Left cardiac atrium (tissue), 4 donors: ENCODE measurements around the gene KIAA1191. TPM values are rescaled to one million over a fixed set of nuclear protein-coding genes. Genes with fewer than 3 reads are reported as not detected.

Experiments
- ATAC-seq, 2 donors: fragments of 200-7000 bp; cut with Tn5 transposase; one replicate each; pipeline ENCODE4 v1.9.1; 2020; ENCODE audit warnings: mild to moderate bottlenecking in 2 of 2, moderate library complexity in 2 of 2
- DNase-seq: peaks from one replicate; pipeline ENCODE4 v3.0.0-alpha.2; 2020
- intact Hi-C, 2 donors: fragments of 100-400 bp; cut with DNase I; formaldehyde crosslinking; loops; one replicate each; pipeline versions ENCODE4 v1.14.1 to v1.15.1; 2022 to 2023
- total RNA-seq, 2 donors: library from RNA; stranded (reverse); fragmentation: NEBNext Ultra II Directional; extraction: Animal tissue kit (Norgen Biotek cat#: 25700); gene quantifications; one replicate each; pipeline ENCODE4 v1.2.1, GENCODE V29; 2021
- donor health status: DM: no; HTN: yes; CAD: no.
- donor health status: DM: no; HTN: yes; CAD: no; lungs with severe emphysema.
- donor health status: DM: yes; HTN: yes; CAD: no.
- donor health status: Dilated cardiomyopathy.

Gene KIAA1191
- total RNA-seq, 2 donors from 2014 or later: 79.6 to 86.0 TPM

DNA sequence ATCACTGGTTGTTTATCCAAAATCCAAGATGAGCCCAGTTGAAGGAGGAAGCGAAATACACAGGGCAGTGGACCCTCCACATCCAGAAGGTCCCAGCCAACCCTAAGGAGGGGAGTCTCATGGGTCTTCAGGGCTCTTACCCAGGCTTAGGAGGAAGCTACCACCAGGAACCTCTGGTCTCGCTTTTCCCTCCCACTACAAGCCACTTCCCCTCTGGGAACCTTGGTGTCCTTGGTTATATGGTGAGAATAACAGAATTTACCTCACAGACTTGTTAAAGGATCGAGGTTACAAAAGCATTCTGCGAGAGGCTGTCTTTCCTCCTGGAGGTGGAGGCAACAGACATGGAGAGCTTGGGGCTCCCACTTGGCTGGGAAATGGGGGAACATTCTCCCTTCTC is 30.4 kb upstream of the KIAA1191 start:
- ATAC-seq (no peak), DNase-seq (no peak)
- intact Hi-C loops: no loop called here

DNA sequence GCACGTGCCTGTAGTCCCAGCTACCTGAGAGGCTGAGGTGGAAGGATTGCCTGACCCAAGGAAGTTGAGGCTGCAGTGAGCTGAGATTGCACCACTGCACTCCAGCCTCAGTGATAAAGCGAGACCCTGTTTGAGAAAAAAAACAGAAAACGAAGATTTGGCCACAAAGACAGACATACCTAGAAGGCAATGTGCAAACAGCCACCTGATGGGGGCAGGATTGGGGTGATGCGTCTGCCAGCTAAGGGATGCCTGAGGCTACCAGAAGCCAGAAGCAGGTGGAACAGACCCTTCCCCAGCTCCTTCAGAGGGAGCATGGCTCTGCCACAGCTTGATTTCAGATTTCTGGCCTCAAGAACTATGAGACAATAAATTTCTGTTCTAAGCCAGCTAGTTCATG is 29.9 kb upstream of the KIAA1191 start:
- DNase-seq (no peak), ATAC-seq (no peak)
- intact Hi-C loops: no loop called here

DNA sequence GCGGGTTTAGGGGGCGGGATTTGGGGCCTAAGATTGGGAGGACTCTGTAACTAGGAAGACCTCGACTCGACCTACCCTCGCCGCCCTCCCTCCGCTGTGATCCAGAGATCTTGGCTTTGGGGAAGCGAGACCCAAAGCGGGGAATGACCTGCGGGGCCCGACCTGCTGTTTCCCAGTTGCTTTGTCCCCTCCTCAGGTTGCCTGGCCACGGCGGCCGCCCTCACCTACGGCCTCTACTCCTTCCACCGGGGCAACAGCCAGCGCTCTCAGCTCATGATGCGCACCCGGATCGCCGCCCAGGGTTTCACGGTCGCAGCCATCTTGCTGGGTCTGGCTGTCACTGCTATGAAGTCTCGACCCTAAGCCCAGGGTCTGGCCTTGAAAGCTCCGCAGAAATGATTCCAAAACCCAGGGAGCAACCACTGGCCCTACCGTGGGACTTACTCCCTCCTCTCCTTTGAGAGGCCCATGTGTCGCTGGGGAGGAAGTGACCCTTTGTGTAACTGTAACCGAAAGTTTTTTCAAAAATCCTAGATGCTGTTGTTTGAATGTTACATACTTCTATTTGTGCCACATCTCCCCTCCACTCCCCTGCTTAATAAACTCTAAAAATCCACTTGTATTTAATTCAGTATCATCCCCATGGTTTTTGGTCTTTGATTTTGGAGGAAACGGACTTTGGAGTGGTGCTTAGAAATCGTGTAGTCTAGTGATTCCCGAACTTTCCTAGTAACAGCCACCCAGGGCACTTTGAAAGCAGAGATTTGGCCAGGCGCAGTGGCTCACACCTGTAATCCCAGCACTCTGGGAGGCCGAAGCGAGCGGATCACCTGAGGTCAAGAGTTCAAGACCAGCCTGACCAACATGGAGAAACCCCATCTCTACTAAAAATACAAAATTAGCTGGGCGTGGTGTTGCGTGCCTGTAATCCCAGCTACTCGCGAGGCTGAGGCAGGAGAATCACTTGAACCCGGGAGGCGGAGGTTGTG is 27.9 kb upstream of the KIAA1191 start:
- ATAC-seq: peak; percentile 24 to 36
- intact Hi-C loops: no loop called here
- no peak for DNase-seq

DNA sequence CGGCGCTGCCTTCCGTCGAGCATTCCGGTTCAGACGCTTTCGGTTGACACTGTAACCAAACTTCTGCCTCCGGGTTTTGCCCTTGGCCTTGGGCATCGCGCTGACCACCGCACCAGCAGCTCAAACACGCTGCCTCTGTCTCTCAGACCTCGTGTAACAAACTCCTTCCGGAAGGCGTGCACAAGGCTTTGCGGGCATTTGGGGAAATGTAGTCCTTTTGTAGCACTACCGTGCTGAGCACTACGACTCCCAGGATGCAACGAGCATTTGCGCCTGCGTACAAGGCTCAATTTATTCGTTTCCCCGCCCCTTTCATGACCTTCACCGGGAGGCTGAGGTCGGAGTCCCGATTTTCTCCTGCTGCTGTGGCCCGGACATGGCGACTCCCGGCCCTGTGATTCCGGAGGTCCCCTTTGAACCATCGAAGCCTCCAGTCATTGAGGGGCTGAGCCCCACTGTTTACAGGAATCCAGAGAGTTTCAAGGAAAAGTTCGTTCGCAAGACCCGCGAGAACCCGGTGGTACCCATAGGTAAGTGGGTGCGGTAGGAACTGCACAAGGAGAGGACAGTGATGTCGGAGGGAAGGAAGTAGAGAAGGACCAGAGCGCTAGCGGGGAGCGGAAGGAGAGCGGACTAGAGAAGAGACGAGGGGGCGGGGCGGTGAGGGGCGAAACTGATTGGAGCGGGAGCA is 27.0 kb upstream of the KIAA1191 start, which contains the start of the genes HIGD2A and NOP16:
Gene HIGD2A (plus strand): TSS at position 308 of the 691 bp plus-strand sequence. CDS start 69 bp downstream, at position 377.
Gene NOP16 (minus strand): TSS at position 155 of the 691 bp plus-strand sequence. CDS start 59 bp downstream, at position 96.
- ATAC-seq (peak; percentile 96), DNase-seq (peak; percentile 100)
- intact Hi-C loops: no loop called here

DNA sequence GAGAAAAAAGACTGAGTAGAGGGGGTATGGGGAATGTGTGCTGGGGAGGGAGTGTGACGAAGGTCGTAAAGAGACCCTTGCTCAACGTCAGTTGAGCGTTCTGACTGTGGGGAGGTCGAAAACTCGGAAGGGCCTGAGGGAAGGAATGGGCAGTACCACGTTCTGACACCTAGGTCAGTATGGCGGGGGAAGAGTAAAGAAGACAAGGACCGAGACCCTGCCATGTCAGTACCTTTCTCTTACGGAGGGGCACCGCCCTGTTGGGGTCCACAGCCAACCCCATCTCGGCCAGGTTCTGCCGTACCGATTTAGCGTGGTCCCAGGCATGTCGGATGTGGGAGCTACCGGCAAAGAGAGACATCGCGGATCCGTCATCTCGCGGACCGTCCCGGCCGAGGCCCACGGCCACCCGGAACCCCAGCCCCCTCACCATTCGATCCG is 26.5 kb upstream of the KIAA1191 start:
- intact Hi-C loops: no loop called here
- DNase-seq (no peak), ATAC-seq (peak in 1 of 2 donors; percentile 1)

DNA sequence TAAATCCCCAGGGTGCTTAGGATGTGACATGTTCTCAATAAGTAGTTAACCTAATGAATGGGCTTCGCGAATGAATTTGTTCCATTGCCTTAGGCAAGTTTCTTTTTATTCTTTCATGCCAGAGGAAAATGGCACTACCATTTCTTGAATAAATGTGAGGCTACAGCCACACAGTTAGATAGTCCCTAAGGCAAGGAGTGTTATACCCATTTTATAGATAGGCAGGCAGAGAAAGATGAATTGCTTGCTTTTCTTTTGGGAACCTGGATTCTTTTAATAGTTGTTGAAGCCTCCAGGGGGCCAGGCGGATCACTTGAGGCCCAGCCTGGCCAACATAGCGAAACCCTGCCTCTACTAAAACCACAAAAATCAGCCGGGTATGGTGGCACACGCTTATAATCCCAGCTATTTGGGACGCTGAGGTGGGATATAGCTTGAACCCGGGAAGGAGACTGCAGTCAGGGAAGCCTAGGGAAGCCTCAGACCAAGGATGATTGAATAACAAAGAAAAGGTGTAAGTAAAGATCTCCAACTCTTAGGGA is 25.9 kb upstream of the KIAA1191 start:
- intact Hi-C loops: no loop called here
- ATAC-seq: no peak
- DNase-seq: no peak

DNA sequence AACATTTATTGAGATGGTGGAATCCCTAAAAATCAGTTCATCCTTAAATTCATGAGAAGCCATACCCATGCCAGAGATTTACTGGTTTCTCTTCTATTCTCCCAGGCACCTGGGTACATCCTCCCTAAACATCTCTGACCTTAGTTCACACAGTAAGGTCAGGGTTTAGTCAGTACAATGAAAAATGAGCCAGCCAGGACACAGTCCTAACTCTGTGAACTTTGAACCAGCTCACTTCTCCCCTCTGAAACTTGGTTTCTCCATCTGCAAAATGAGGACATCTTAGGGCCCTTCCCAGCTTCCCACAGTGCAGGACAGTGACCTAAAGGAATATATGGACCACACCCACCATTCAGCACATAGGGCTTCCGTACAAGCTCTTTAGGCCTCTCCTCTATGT is 24.9 kb upstream of the KIAA1191 start:
- ATAC-seq: no peak
- DNase-seq: no peak
- intact Hi-C loops: no loop called here

DNA sequence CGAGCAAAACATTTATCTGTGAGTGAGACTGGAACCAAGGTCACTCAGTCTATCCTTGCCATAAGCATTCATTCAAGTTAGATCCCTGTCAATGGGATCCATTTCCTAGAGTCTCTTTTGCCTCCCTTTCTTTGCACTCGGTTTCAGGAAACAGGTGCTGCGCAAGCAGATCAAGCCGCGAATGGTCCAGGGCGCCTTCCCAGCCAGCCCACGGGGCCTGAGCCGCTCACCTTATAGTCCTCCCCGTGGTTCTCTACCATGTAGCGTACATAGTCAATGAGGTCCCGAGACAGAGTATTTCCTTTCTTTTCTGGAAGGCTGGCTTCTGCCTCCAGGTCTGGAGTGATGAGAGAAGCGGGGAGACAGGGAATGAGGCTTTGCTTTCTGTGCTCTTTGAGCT is 23.4 kb upstream of the KIAA1191 start:
- no peak for DNase-seq
- intact Hi-C loops: no loop called here
- ATAC-seq: no peak

DNA sequence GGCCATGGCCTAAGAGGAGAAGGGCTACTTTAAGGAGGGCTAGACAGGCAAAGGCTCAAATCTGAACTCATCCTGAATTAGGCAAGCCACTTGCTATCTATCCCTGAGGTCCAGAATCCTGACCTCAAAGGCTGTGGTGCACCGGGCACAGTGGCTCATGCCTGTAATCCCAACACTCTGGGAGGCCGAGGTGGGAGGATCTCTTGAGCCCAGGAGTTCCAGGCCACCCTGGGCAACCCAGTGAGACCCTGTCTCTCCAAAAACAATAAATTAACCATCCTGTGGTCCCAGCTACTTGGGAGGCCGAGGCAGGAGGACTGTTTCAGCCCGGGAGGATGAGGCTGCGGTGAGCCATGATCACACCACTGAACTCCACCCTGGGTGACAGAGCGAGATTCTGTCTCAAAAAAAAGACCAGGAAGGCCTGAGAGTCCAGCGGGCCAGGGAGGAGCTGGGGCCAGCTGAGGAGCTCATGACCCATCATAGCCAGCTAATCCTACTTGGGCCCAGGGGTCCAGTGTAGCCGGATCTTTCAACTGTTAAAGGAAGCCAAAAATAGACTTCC is 22.9 kb upstream of the KIAA1191 start:
- intact Hi-C loops: no loop called here
- ATAC-seq (no peak), DNase-seq (no peak)

DNA sequence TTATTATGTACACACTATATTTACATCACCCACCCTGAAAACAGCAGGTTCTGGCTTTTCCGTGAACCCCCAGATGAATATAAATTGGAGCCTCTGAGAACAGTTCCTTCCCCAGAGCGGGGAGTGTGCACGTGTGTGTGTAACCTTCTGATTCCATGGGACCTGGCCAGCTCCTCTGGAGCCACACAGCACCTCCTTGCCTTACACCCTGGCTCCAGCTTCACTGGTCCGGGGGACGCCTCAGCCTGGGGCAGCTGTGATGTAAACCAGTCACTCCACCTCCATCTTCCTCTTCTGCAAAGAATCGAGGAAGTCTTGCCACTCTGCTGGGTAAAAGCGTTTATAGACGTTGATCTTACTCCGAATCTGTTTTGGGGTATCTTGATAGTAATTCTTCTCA is 22.4 kb upstream of the KIAA1191 start:
- no peak for DNase-seq
- intact Hi-C loops: no loop called here

DNA sequence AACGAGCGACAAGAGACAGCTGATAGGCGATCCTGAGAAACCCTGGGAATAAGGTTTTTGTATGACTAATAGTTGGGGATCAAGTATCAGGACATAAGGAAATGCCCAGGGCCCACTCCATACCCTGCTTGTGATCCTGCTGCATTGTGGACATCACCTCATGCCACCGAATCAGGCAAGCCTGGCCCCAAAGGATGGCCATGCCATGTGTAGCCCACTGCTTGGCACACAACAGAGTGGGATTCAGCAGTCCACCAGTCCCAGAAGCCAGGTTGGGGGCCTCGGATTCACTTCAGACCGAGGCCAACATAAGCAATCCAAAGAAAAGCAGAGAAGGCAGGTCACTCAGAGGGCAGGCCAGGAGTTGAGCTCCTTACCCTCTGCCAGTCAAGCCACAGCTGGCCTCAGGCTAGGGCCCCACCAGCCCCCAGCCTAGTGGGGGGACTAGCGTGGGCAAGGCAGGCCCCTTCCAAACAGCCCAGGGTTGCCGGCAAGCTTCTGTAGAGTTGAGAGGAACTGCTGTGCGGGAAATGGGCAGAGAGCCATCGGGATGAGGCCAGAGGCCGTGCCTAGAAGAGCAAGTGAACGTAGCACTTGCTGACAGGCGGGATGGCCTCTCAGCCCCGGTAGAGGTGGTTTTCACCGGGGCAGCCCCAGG is 21.8 kb upstream of the KIAA1191 start:
- intact Hi-C loops: no loop called here
- no peak for DNase-seq
- no peak for ATAC-seq

More for the DNA sequence above, 22.4 kb upstream of the KIAA1191 start:
- no peak for ATAC-seq

DNA sequence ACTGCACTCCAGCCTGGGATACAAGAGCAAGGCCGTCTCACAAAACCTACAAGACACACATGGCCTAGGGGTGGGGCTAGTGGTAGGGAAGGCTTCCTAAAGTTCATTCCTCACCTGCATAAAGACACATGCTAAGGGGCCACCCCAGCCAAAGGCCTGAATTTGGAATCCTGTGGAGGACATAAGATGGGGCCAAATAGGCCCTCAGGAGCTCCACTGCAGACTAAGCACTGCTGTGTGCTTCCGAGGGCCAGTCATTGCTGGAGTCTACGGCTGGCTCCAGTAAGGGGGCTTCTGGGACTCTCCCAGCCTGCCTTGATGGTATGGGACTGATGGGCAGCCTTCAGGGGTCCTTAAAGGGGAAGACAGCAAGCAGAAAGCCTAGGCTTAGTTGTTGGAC is 21.2 kb upstream of the KIAA1191 start:
- ATAC-seq: no peak
- DNase-seq: no peak
- intact Hi-C loops: no loop called here

DNA sequence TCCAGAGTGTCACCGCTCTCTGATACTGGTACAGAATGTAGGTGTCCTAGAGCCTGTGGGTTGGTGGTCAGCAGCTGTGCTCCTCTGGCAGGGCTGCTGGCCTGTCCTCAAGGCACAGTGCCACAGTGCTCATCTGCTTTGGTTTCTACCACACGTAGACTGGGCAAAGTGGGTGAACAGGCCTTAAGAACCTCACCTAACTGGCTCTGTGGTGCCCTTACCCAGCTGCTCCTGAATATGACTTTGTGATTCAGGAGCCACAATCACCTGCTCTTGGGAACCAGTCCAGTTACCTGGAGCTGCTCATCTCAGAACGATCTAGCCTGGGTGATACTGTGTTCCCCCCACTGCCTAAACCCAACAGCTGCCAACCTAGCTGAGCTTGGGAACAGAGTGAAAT is 20.4 kb upstream of the KIAA1191 start:
- intact Hi-C loops: no loop called here
- DNase-seq (no peak), ATAC-seq (peak; percentile 31 to 41)

DNA sequence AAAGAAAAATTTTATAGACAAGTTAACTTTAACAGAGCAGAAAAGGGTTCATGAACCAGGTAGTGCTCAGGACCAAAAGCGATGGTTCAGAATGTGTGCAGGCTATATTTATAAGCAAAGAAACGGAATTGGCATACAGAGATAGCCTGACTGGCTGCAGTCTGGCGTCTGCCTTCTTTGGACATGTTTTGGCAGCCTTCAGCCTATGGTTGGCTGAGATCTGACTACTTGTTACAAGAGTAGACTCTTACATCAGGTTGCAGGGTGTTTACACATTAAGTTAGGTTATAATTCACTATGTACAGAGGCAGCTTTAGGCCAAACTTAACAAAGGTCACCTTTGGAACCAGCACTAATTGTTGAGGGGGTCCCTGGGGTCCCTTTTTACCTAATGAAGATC is 19.9 kb upstream of the KIAA1191 start:
- DNase-seq (no peak), ATAC-seq (peak; percentile 85 to 93)
- intact Hi-C loops: no loop called here

DNA sequence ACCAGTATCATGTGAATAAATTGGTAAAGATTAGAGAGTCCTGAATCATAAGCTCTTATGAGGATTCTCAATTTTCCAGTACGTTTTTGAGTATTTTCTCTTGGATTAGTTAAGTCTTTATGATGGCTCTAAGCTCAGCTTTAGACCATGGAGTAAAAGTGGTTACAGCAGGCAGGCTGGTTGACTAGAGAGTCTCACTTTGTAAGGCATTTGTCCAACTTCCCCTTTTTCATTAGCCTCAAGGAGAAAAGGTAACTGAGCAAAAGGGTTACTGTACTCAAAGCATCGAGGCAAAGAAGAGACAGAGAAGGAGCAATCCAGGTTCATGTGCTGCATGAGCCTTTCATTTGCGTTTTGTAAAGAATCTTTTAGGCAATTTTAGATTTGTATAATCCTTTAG is 18.3 kb upstream of the KIAA1191 start:
- ATAC-seq (no peak), DNase-seq (no peak)
- intact Hi-C loops: no loop called here

DNA sequence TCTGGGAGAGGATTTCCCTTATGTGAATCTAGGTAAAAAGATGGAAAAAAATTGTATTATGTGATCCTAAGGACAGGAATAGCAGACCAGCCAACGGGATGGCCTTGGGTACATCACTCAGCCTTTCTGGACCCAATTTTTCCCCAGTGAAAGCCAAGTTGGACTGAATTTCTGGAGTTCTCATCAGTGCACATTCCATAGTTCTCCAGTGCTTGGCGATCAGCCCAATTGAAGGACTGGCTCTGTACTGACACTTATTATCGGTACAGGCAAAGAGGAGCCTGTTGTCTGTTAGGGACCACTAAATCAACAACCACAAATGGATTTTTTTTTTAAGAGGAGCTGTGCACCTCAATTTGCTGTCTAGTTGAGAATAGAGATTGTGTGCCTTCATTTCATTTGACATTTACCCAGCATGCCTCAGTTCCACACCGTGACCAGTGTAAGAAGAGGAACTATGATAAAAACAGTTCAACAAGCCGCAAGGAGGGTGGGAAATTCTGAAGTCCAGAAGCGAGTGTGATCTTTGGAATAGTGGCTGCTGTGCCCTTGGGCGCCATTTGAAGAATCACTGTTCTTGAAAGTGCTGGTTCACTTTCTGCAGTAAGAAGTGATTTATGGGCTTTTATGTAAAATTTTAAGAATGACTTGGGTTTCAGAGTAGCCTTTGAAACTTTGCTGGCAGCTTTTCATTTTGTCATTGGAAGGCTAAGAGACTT is 11.7 kb upstream of the KIAA1191 start:
- intact Hi-C loops: no loop called here
- peak; percentile 50 for DNase-seq
- ATAC-seq: peak; percentile 45 to 83

DNA sequence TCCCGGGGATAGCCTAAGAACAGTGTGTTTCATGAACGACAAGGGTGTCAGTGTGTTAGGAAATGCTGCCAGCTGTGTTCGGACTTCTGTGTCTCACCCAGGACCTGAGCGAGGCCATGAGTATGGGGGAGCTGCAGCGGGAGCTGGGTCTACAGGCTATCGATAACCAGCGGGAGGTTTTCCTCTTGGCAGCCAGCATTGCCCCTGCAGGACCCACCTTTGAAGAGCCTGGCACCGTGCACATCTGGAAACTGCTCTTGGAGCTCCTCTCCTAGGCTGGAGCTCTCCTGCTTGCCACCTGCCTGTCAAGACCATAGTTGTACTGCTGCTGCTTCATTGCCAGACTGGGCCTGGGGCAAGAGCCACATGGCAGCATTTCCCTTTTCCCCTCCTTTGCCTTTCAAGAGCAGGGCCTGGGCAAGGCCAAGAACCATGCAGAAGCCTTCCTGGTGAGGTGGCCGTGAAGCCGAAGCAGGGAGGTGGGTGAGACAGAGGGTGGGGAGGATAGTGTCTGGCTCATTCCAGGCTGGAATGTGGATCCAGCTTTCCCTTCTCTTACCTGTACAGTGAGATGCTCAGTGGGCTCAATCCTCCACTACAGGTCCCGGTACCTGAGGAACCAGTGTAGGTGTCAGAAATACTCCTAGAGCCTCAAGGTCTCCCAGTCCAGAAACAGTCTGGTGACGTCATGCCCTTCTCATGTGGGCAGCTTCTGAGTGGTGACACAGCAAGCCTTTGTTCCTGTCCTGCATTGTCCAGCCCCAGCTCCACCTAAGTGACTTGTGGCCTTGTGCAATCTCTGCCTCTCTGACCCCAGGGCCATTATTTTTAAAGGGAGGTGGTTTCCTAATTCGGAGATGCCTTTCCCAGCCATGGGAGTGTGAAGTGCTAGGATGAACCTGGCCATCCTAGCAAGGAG is 10.3 kb upstream of the KIAA1191 start:
- intact Hi-C loops: no loop called here
- ATAC-seq: peak in 1 of 2 donors; percentile 38

More for the DNA sequence above, 10.3 kb upstream of the KIAA1191 start:
- DNase-seq: no peak
